Bone marrow (tissue), 2 donors: ENCODE results near the gene ZNF132.
"Not testable (repeated sequence)": the region's sequence is repeated elsewhere in the genome, so short reads cannot be mapped to it uniquely, and the experiment has no call there.

ENCODE experiments used
- DNase-seq, 2 donors: peaks; one replicate each; lab custom pipeline; 2025; lab: John Stamatoyannopoulos, UW

Gene ZNF132

DNA sequence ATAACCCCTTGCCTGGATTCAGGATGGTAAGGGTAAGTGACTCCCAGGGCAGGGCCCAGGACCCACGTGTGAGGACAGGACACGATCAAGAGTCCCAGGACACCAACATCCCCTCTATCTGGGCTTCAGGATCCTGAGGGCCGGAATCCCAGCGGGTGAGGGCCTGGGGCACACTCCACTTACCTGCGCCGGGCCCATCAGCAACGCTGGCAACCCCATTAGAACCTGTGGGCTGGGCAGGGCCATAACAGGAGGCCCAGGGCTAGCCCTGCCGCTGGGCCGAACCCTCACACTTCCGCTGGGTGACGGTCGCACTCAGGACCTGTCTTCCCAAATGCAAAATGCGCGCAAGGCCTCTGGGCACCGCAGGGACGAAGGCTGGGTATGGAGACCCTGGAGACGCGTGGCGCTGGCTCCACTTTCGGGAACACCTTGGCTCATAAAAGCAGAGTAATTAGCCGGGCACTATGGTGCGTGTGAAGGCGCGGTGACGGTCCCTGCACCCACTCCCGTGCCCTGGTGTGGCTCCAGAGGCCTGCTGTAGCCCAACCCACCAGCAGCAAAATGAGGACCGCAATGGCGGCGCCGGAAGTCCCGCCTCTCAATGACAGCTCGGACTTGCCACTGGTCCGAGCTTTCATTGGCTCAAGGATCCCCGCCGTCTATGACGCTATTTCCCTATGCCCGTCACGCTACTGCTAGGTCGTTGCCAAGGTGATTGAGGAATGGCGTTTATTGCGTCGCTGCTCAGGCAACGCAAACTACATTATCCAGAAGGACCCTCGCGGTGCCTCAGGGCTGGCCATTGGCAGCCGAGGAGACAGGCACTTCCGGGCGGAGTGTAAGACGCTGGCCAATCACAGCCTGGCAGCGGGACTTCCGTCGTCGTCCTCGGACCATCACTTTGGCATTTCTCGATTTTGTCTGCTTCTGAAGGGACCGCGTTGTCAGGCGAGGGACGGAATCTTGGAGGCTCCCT, at the start of gene ZNF132:
ZNF132 (minus strand) TSS at position 578 of the 979 bp plus-strand sequence; CDS start at position 246, 332 bp downstream.
- DNase-seq, result peak; percentile 64 to 91

DNA sequence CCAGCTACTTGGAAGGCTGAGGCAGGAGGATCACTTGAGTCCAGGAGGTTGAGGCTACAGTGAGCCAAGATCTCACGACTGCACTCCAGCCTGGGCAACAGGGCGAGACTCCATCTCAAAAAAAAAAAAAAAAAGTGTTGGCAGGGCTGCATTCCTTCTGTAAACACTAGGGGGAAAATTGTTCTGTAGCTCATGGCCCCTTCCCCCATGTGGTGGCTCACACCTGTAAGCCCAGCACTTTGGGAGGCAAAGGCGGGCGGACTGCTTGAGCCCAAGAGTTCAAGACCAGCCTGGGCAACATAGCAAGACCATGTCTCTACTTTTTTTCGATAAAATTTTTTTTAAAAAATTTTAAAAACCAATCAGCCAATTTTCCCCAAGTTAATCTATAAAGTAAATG, 44.4 kb upstream of the ZNF132 start:
- DNase-seq, result not testable (repeated sequence)

DNA sequence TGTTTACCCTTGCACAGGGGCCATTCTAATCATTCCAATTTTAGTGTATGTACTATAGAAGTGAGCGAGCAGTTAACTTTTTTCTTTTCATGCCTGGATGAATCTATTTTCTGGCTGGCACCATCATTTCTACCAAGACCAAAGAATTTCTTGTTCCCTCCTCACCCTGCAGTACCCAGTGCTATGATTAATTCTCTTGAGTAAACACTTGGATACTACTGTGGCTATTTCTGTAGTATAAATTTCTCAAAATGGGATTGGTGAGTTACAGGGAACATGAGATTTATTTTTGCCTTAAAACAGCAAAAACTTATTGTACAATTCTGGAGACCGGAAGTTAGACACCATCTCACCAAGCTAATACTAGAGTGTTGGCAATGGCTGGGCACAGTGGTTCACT, 43.8 kb upstream of the ZNF132 start:
- no peak for DNase-seq

DNA sequence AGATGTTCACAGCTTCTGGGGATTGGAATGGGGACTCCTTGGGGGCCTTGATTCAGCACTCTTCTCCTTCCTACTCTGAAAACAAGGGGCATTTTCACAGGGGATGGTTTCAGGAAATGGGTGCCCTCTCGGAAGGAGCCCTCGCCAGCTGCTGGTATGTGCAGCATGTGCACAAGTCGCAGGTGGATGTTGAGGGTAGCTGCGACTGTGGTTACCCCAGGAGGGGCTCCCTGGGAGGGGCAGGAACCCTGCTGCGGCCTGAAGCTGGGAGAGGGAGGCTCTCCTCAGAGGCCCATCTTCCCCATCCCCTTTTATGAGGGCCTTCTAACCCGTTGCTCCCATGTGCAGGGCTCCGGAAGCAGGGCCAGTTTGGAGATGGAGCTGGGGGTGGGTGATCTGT, 42.4 kb upstream of the ZNF132 start:
- no peak for DNase-seq

DNA sequence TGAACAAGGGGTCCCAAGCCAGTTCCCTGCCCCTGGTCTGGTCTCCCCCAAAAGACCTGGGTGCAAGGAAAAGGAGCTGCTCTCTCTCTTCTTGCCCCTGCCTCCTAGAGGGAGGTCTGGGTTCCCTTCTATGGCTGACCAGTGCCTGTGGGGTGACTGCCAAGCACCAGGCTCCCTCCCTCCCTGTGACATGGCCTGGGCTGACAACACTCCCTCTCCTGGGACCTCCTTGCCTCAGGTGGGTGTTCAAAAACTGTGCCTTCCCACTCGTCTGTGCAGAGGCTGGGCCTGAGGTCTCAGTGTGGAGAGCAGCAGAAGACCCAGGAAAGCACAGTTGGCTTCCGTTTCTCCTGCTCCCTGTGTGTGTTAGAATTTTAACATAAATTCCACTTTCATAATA, 40.9 kb upstream of the ZNF132 start:
- DNase-seq, result no peak

DNA sequence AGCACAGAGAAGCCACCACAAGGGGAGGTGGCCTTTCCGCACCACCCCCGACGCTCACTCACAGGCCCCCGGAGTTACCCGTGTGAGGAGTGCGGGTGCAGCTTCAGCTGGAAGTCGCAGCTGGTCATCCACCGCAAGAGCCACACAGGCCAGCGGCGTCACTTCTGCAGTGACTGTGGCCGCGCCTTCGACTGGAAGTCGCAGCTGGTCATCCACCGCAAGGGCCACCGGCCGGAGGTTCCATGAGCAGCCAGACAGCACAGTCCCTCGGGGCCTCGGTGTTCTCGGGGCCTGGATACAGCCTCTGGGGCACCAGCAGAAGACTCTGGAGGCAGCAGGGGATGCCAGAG, 40.5 kb upstream of the ZNF132 start:
- DNase-seq, result no peak

DNA sequence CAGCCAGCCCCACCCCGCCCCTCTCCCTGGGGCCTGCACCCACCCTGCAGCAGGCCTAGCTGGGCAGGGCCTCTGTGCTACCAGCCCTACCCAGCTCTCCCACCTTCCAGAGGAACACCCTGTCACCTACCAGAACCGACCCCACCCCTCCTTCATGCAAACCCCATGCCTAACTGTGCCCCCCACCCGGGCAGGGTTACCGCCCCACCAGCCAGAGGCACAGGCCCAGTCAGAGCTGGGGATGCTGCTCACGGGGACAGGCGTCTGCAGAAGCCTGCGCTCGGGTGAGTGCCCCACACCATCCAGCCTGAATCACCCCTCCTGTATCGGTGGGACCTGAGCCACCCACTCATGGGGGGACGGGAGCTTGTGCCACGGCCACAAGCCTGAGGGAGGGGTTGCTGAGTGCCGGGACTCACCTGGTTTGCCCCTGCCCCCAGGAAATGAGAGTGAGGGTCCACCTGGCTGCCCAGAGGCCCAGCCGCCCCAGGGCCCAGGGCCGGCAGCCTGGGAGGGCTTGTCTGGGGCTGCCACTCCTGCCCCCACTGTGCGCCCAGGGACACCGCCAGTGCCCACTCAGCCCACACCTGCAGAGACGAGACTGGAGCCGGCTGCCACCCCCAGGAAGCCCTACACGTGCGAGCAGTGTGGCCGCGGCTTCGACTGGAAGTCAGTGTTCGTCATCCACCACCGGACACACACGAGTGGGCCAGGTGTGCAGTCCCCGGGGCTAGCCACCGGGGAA, 40.0 kb upstream of the ZNF132 start:
- DNase-seq, result no peak

DNA sequence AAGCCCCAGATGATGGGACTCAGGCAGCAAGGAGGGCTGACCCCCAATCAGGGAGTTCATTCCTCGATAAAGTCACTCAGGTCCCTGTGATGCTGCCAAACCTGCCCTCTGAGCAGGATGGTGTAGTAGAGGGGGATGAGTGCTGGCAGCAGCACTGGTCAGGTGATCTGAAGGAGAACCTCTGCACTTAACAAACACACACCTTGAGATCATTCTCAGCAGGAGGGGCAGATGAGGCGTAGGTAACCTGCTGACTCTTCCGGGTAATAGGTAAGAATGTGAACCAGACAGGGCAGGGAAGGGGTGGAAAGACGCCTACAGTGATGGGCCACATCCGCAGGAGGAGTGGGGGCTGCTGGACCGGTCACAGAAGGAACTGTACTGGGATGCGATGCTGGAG, 39.4 kb upstream of the ZNF132 start:
- DNase-seq, result no peak

DNA sequence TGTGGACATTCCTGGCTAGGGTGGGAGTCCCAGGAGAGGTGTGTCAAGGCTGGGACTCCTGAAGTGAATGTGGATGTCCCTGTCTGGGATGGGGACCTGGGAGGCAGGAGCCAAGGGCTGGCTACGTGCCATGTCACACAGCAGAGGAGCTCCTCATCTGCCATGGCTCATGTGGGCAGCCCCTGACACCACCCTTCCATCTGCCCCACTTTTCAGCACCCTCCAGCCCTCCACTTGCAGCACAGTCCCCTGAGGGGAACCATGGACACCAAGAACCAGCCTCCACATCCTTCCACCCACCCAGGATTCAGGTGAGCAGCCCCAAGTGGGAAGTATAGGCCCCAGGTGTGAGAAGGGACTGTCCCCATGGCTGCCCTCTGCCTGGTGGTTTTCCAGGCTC, 37.9 kb upstream of the ZNF132 start:
- no peak for DNase-seq

DNA sequence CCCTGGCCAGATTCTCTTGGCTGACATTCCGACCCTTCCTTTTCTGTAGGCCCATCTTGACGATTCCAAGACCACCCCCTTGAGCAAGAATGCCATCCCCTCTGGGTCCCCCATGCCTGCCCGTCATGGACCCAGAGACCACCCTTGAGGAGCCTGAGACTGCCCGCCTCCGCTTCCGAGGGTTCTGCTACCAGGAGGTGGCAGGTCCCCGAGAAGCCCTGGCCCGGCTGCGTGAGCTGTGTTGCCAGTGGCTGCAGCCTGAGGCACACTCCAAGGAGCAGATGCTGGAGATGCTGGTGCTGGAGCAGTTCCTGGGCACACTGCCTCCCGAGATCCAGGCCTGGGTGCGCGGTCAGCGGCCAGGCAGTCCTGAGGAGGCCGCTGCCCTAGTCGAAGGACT, 37.2 kb upstream of the ZNF132 start:
- DNase-seq, result no peak

DNA sequence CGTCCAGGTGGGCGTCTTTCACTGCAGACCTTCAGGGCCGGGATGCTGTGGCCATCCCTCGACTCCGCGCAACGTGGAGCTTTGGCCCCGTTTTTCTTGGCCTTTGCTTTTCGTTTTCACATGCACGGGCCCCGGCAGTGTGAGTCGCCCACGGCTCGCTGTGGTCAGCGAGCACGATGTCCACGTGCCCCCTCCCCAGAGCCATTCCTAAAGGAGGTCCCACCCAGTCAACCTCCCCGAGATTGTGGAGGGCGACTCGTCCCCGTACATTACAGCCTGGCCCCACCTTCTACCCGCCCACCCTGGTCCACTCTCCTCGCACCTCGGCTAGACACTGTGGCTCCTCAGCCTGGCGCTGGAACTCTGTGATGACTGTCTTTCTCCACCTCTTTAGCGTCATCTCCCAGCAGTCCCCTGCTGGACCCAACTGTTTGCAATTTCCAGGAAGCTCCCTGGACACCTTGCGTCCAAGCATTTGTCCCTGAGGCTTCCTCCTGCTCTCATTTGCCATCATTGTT, 36.6 kb upstream of the ZNF132 start:
- DNase-seq, result no peak

DNA sequence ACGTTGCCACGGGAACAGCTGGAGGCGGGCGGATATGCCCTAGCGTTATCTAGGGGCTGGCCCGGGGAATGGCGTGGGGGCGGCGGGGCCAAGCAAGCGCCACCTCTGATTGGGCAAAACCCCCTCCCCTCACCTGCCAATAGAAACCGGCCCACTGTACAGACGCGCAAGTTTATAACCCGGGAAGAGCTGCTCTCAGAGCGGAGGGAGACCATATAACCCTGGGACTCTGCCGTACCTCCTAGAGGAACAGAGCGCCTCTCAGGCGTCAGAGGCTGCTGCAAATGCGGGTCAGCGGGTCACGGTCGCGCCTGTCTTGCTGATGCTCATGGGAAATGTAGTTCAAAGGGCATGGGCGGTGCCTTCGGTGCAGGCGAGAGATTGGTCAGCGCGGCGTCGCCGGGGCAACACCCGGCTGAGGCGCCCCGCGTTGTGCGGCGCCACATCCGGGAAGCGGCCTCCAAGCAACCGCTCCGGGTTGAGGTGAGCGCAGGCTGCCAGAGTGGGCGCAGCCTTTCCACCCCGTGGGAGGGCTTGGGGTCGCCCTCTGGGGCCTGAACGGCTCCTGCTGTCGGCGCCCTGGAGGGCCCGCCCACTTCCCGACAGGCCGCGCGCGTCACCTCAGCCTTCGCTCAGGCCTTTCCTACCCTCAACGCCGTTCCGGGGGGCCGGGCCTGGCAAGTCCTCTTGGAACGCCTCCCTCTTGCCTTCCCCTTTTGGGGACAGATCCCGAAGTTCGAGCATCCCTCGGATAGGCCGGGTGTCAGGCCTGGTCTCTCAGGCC, 36.0 kb upstream of the ZNF132 start, which contains the start of gene ZNF446:
ZNF446 (plus strand) TSS at position 639 of the 784 bp plus-strand sequence. CDS start 867 bp downstream, outside the sequence.
- DNase-seq, result peak; percentile 94

DNA sequence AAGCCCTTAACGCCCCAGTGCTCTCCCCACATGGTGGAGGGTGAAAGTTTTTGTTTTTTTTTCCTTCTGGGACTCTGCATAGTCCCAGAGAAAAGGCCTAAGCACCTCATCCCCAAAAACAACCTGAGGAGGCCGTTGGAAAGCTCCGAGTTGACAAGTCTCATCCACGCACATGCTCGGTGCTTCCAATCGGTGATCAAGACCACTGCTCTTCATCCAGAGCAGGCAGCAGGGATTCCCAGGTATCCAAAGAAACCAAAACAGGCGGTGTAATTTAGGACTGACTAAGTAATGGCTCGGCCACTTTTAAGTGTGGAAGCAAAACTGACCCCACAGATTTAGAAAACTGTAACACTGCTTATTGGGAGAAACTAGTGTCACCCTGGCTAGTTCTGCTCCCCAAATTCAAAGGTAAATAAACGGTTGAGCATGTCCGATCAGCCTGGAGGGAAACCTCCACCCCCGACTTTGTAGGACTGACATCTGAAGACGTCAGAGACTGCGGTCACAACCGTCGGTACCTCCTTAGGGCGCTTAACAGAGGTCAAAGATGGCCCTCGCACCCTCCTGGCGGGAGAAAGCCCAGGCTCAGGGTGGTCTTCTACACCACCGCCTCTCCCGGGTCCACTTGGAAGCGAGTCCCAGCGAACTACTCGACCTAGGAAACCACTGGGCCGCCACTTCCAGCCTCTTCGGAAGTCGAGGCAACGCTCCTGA, 35.2 kb upstream of the ZNF132 start:
- DNase-seq, result no peak

DNA sequence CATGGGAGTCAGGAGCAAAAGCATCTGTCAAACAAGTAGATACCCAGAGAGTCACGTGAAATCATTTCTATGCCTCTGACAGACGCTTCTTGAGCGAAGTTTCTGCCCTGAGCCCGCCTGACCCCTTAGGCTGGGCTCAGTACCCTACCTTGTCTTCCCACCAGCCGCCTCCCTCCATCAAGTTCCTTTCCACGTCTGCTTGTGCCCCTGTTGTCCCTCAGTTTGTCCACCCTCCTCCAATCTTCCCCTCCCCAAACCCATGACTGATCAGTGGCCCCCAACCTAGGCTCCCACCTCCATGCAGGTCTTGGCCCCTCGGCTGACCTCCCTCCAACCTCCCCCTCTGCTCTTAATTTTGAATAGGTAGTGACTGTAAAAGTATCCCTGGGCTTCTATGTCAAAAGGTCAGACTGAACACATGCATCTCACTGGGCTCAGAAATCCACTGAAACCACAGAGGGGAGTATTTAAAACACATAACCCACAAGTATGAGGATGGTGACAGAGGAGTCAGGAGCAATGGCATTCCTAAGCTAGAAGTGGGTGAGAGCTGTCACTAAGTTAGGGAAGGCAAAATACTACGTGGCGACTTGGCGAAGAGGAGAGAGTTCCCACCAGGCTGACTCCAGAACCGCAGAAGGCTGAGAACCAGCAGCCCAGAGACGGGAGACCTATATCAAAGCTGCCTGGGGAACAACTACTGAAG, 34.5 kb upstream of the ZNF132 start:
- DNase-seq, result no peak

DNA sequence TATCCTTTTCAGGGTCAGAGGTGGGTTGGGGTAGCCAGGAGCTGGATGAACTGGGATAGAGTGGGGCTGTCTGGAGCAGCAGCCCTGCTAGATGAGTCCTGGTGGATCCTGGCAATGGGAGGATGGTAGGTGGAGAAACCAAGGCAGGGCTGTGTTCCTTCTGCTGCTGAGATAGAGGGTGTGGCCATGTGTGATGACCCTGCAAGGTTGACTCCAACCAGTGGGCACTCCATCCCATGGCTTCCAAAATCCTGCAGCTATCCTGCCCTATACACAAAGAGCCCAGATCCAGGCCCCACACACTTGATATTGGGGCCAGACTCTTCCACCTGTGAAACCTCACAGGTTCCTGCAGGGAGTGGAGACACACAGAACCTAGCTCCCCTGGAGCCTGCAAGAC, 33.8 kb upstream of the ZNF132 start:
- DNase-seq, result no peak

DNA sequence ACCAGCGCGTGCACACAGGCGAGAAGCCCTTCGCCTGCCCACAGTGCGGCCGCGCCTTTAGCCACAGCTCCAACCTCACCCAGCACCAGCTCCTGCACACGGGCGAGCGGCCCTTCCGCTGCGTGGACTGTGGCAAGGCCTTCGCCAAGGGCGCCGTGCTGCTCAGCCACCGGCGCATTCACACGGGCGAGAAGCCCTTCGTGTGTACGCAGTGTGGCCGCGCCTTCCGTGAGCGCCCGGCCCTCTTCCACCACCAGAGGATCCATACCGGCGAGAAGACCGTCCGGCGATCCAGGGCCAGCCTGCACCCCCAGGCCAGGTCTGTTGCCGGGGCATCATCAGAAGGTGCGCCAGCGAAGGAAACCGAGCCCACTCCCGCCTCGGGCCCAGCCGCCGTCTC, 31.8 kb upstream of the ZNF132 start:
- no peak for DNase-seq

DNA sequence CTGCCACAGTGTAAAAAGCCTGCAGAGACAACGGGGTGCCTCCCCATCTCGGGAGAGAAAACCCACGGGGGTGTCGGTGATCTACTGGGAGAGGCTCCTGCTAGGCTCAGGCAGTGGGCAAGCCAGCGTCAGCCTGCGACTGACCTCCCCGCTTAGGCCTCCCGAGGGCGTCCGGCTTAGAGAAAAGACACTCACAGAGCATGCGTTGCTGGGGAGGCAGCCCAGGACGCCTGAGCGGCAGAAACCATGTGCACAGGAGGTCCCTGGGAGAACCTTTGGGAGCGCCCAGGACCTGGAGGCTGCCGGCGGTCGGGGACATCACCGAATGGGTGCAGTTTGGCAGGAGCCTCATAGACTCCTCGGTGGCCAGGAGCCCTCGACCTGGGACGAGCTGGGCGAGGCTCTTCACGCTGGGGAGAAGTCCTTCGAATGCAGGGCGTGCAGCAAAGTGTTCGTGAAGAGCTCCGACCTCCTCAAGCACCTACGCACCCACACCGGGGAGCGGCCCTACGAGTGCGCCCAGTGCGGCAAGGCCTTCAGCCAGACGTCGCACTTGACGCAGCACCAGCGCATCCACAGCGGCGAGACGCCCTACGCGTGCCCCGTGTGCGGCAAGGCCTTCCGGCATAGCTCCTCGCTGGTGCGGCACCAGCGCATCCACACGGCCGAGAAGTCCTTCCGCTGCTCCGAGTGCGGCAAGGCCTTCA, 31.0 kb upstream of the ZNF132 start:
- not testable (repeated sequence) for DNase-seq

DNA sequence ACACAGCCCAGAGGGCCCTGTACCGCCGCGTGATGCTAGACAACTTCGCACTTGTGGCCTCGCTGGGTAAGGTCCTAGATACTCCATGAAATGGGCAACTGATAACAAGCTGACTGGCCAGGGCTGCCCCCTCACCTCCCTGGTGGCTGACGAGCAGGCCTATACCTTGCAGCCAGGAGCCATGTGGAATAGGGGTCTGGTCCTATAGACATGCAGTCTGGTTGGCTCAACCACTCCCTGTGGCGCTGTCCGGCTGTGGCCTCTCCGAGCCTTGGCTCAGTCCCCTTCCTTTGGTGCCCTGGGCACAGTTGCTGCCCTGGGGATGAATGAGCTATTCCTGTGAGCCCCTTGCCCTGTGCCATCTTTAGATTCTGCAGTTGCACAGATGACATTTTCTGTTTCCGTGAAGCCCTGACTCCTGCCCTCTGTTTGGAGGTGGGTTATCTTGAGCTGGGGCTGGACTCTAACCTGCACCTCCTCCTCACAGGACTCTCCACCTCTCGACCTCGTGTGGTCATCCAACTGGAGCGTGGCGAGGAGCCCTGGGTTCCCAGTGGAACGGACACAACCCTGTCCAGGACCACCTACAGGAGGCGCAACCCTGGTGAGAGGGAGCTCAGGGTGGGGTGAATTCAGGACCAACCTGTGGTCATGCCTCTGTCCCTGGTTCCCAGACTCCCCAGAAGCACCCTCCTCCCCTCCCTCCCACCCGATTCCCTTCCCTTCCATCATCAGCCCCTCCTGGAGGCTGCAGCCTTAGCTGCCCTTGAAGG, 29.5 kb upstream of the ZNF132 start:
- no peak for DNase-seq

DNA sequence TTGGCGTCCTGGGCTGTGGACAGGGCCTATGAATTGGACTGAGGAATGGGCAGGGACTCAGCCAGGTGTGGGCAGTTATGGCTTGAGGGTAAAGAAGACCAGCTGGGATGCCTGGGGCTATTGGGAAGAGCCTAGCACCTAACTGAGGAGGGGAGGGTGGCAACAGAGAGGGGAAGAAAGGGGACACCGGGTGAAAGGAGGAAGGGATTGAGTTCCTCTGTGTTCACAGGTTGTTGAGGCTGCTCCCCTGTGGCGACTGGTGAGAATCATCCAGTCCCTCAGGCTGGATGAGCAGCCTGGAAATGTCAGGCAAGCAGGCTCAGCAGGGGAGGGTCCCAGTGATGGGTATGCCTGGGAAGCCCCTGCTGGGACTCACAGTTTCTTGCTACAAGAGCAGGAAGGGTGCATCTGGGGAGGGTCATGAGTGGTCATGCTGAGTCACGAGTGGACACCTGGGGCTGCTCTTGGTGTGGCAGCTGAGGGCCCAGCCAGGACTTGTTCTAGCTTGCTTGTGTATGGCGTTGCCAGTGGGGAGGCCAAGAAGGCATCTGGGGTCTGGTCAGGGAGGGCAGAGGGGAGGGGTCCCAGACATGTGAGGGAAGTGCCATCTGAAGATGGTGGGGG, 28.4 kb upstream of the ZNF132 start:
- no peak for DNase-seq
